NCI-H82 (cell line): Measurements from ENCODE around the gene BTG2.

Experiments
- DNase-seq: peaks from one replicate; lab custom pipeline; 2025; lab: John Stamatoyannopoulos, UW

The BTG2 gene

DNA sequence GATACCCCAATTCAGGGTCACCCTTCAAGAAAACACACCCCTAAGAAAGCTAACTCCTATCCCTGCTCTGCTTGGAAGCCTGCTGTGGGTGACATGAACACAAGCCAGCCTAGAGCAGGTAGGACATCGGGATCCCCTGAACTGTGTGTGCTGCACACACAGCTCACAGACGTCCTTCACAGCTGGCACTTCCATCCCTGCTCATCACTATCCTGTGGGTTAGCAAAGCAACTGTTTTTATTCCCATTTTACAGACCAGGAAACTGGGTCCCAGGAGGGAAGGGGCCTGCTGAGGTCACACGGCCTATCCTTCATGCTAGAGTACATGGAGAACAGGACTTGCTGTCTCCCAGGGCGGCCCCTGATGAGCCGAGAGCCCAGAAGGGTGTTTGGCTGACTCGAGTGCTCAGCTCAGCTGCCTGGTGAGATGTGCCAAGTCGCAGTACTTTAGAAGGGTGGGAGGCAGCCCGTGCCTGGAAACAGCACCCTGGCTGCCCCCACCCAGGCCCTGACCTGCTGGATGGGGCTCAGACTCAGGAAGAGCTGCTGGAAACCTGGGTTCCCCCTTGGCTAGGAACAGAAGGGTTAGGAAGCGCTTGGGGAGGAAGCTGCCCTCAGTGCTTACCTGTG lies 28.3 kb upstream of the BTG2 start:
- DNase-seq, result no peak

- peak; percentile 79 for DNase-seq
Measured at GRCh38 chr1:203278082-203278884, 27.0 kb upstream of the BTG2 start.

DNA sequence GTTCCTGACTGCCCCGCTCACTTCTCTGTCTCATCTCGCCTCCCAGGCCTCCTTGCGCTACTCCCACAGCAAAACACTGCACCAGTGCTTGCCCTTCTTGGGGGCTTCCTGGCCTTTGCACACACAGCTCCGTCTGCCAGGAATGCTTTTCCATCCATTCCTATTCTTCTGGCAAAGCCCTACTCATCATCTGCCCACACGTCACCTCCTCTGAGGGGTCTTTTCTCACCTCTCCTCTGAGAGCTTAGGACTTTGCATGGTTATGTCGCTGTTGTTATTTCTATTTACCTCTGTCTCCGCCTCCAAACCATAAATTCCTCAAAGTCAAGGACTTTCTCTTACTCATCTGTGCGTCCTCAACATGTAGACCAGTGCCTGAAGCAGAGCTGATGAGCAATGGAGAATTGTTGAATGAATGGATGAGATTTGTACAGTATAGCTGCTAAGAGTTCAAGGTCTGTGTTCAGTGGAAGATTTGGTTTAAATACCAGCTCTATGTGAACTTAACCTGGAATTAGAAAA lies 26.4 kb upstream of the BTG2 start:
- no peak for DNase-seq

GRCh38 chr1:203280061-203280460 lies 25.3 kb upstream of the BTG2 start:
- no peak for DNase-seq

GRCh38 chr1:203281033-203281432 lies 24.3 kb upstream of the BTG2 start:
- peak; percentile 38 for DNase-seq

DNA sequence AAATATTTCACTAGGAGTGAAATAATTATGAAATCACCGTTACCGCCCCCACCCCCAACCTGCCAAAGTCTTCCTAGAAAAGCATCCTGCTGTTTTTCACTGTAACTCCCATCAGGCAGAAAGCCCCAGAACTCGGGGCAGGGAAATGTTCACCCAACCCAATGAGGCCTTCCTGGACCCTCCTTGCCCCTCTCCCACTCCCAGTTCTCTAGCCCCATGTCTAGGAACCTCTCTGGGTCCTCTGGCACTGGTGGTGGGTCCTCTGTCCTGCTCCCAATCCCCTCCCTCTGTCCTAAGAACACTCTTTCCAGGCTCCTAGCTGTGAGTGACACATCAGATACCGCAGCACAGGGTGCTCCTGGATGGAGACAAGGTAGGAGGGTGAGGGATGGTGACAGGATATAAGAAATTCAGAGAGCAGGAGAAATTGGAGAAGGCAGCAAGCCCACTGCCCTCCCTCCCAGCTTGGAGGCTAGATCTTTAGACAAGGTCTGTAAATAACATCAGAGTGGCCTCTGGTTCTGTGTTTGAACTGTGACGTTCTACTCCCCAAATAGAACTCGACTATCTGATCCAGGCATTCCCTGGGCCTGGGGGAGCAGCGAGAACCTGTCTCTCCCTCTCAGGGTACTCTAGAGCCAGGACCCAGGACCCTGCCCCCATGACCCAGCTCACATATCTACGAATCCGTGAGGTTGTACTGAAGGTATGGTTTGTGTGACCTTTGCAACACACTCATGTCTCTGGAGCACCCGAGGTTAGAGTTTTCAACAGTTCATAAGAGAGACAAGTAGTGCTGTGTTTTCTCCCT lies 23.3 kb upstream of the BTG2 start:
- DNase-seq, result no peak

DNA sequence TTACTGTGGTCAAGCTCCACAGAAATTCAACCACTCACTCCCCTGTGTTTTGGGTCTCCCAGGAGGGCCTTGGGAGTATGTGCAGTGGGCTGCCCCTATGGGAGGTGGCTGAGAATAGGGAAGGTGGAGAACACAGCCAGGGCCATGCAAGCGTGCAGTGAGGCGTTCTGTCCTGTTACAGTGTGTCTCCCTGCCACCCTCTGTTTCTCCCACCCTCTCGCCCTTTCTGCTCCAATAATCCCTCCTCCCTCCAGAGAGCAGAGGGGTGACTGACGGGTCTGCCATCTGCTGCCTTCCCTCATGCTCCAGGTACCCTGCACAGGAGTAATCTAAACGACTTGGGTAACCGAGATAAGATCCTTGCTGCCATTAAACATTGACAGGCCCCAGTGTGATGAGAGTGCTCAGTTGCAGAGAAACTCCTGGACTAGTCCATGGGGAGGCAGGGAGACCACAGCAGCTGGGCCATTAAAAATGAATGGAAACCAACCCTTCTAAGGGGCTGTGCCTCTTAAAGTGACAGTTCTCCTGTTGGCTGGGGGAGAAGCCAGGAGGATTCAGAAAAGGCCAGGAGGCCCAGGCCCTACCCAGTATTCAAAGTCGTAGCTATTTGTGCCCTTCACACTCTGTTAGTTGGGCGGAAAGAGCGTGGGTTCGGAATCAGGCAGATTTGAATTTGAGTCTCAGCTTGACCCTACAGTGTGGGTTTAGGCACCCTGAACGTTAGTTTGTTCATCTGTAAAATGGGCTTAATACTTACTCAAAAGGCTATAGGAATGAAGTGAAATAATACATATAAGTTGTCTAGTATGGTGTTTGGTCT lies 22.4 kb upstream of the BTG2 start:
- peak; percentile 98 for DNase-seq

- DNase-seq, result no peak
Measured at GRCh38 chr1:203283597-203283996, 21.7 kb upstream of the BTG2 start.

GRCh38 chr1:203284411-203285123 lies 20.8 kb upstream of the BTG2 start:
- no peak for DNase-seq

DNA sequence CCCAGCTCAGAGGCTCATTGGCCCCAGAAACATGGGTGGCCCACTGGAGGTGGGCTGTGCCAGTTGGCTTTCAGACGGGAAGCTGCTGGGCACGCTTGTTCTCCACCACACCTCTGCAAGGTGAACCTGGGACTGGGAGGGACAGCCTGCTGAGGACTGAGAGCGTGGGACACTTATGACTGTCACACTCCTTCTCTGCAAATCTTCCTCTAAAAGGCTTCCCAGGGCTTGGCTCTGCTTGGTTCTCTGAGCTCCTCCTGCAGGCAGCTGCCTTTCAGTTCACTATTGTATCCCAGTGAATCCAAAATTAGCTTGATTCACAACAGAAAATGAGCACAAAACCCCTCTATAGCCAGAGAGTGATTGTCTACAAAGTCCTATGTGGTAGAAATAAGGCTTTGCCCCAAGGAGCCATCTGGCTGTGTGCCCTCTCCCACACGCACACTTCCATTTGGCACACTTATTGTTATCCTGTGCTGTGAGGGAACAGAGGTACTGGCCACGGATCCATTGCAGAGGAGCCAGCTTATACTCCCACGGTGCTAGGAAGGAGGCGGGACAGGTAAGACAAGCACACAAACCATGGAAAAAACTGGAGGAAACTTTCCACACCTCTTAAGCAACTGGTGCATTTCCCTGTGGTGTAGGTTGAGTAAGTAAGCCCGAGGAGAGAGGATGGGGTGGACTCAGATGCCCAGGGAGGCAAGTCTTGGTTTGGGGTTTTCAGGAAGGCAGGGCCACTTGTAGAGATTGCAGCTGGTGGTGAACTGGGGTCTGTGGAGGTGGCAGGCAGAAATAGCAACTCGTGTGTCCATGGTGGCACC lies 18.9 kb upstream of the BTG2 start:
- peak; percentile 53 for DNase-seq

- DNase-seq, result peak; percentile 95
Measured at GRCh38 chr1:203287109-203287893, 18.0 kb upstream of the BTG2 start.

- no peak for DNase-seq
Measured at GRCh38 chr1:203287898-203288297, 17.4 kb upstream of the BTG2 start.

GRCh38 chr1:203288400-203288799 lies 16.9 kb upstream of the BTG2 start:
- peak; percentile 45 for DNase-seq

DNA sequence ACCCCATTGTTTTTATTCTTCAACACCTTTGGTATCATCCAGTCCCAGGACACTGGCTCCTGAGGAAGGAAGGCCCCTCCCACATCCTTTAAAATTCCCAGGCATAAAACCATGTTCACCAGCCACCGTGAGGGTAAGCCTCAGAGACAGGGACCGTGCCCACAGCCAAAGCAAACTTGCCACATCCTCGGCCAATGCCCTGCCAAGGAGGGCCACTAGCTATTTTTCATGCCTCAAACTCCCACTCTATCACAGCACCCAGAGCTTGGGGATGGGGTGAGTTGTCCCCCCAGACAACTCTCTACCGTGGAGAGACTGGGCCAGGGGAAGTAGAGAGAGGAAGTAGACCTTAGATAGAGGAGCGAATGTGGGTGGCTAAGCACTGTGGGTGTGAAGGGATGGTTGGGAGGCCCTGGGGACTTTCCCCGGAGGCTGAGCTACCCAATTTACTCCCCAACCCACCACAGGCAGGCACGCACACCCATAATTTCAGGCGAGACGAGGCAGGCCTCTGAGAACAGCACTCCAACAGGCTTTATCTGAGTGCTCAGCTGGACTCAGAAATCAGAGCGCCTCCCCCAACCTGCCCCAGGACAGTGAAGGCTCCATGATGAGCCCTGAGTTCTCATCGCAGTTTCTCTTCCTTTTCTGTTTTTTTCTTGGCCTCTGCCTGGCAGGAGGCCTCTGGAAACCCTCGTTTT lies 15.9 kb upstream of the BTG2 start:
- peak; percentile 60 for DNase-seq

DNA sequence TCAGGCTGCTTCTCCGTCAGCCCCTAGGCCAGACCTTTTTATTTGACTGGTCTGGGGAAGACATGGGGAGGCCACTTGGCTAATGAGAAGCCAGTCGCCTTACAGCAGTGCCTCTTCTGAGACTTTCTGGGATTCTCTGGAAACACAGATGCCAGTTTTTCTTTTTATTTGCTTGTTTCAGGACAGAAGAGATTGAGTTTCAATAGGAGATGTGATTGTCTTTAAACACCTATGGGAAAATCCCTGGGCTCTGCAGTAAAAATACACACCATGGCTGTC lies 15.4 kb upstream of the BTG2 start:
- DNase-seq, result peak; percentile 66

DNA sequence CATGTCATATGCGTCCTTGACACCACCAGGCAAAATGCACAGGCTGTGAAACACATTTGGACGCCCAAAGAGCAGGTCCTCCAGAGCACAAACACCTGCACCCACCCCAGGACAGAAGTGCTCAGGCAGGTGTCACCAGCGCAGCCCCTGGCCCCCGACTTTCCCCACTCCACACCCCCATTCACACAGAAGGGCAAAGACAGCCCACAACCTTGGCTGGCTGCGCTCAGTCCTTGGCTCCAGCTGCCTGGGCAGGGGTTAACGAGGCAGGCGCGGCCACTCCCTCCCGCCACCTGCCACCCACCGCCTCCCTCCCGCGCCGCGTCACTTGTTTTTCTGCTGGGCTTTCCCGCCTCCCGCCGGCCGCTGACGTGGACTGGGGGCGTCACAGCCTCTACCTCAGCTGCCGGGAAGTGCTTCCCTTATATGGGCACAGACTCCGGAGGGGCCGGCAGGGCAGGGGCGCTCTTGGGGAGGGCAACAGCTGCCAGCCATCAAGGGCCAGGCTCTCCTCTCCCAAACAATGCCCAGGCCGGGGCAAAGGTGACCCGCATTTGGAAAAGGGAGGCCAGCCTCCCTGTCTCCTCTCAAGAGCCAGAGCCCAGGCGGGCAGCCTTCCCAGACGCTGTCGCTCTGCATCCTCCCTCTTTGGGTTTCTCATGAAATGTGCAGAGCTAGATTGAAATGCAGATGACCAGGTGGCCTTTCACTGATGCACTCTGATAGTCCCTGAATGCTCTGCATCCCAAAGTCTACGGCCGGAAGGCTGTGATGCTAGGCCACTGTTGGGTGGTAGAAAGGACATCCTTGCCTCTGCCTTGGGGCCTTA lies 14.8 kb upstream of the BTG2 start:
- peak; percentile 99 for DNase-seq

DNA sequence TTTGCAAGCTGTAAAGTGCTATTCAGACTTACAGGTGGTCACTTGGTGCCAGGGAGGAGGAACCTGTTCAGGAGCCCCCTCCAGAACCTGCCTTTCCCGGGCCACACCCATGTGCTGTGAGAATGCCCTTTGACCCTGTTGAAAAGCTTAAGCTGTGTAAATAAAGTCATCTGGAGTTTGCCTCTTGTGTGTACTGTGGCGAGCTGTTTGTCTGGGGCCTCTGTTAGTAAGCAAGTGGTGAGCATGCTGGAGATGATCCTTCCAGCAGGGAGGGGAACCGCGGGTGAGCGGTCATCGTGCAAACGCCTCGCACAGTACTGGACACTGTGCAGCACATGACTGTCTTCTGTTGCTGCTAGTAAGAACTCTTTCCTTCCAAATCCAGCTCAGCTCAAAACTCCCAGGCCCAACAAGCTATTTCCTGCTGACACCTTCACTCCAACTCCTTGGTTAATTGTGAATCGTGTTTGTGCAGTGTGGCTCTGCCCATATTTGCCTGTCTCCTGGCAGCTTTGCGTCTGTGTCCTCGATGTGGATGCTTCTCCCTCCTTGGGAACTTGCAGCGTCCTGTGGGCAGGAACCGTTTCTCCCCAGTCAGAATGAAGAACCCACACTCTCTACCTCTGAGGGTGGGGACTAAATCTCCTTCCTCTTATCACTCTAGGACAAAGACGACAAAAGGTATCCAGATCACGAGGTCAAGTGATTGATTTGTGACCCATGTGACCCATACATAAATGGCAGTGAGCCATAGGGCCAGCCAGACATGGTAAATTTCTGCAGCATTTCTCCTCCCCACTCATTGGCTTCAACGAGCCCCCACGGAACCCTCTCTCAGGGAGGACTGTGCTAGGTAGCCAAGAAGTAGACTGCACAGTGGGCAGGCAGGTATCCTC lies 13.9 kb upstream of the BTG2 start:
- DNase-seq, result peak; percentile 69
